HEK293T (cell line): ENCODE measurements around the gene CPLX4.

Experiments used
- ARNT ChIP-seq: fragments of 450-650 bp; IDR thresholded peaks from 2 replicates; pipeline ENCODE4 v1.6.1; 2017; ENCODE audit warnings: mild to moderate bottlenecking
- BHLHE40 ChIP-seq: fragments of 450-650 bp; IDR thresholded peaks from 2 replicates; pipeline ENCODE4 v1.6.1; 2016; ENCODE audit warnings: mild to moderate bottlenecking, moderate library complexity, borderline replicate concordance
- CTBP1 ChIP-seq: fragments of 450-650 bp; IDR thresholded peaks from 2 replicates; pipeline ENCODE4 v1.6.1; 2016; ENCODE audit warnings: borderline replicate concordance
- ELF4 ChIP-seq: fragments of 450-650 bp; IDR thresholded peaks from 2 replicates; pipeline ENCODE4 v1.6.1; 2017; ENCODE audit warnings: antibody characterized with exemption
- FOXA1 ChIP-seq: fragments of 450-650 bp; IDR thresholded peaks from 2 replicates; pipeline ENCODE4 v1.6.1; 2016; ENCODE audit warnings: mild to moderate bottlenecking
- HDGF ChIP-seq: fragments of 450-650 bp; IDR thresholded peaks from 2 replicates; pipeline ENCODE4 v1.6.1; 2017; ENCODE audit warnings: antibody characterized with exemption, borderline replicate concordance
- L3MBTL2 ChIP-seq: fragments of 450-650 bp; conservative IDR thresholded peaks from 2 replicates; pipeline ENCODE4 v1.6.1; 2016; ENCODE audit warnings: mild to moderate bottlenecking
- SP1 ChIP-seq: fragments of 450-650 bp; IDR thresholded peaks from 2 replicates; pipeline ENCODE4 v1.6.1; 2017
- SUZ12 ChIP-seq: fragments of 450-650 bp; IDR thresholded peaks from 2 replicates; pipeline ENCODE4 v1.6.1; 2016; ENCODE audit warnings: mild to moderate bottlenecking
- ZNF384 ChIP-seq: fragments of 450-650 bp; IDR thresholded peaks from 2 replicates; pipeline ENCODE4 v1.6.1; 2016

GRCh38 chr18:59268721-59269562, 49.5 kb downstream of the CPLX4 start:
- no peak for TF ChIP-seq L3MBTL2
- TF ChIP-seq ZNF384 = no peak
- TF ChIP-seq SP1 = no peak
- no peak for TF ChIP-seq HDGF
- no peak for TF ChIP-seq FOXA1
- no peak for TF ChIP-seq CTBP1
- no peak for TF ChIP-seq ELF4
- TF ChIP-seq ARNT = no peak
- no peak for TF ChIP-seq BHLHE40
- TF ChIP-seq SUZ12 = no peak
